DND-41 (cell line): Measurements from ENCODE around the gene MYL3.

Experiments used
- ATAC-seq: fragments of 200-7000 bp; cut with Tn5 transposase; 3 replicates; pipeline ENCODE4 v1.9.1; 2021; ENCODE audit warnings: low read depth; ENCODE audit not compliant: insufficient read depth
- DNase-seq: peaks from one replicate; pipeline ENCODE4 v3.0.0-alpha.2; 2020
- H2AFZ ChIP-seq: 2 replicates; pipeline ENCODE4 v1.6.0; 2012; ENCODE audit warnings: low read depth, low read length
- H3K27ac ChIP-seq: 2 replicates; pipeline ENCODE4 v1.5.1; 2012; ENCODE audit warnings: low read length, inconsistent platforms
- H3K27me3 ChIP-seq: fragments of 200-600 bp; sonication (generic); 2 replicates; pipeline ENCODE4 v1.6.0; 2012; ENCODE audit warnings: low read length, mild to moderate bottlenecking, inconsistent platforms; ENCODE audit not compliant: insufficient read depth, poor library complexity
- H3K36me3 ChIP-seq: 2 replicates; pipeline ENCODE4 v1.5.1; 2012; ENCODE audit warnings: low read length, inconsistent platforms; ENCODE audit not compliant: insufficient read depth
- H3K4me1 ChIP-seq: 2 replicates; pipeline ENCODE4 v1.5.1; 2012; ENCODE audit warnings: mild to moderate bottlenecking, low read length; ENCODE audit not compliant: insufficient read depth
- H3K4me2 ChIP-seq: 2 replicates; pipeline ENCODE4 v1.6.0; 2012; ENCODE audit warnings: mild to moderate bottlenecking, moderate library complexity, low read length, inconsistent platforms; ENCODE audit not compliant: insufficient read depth
- H3K4me3 ChIP-seq, 2 experiments: fragments of 200-600 bp in 1 of 2; shearing (Covaris generic) in 1 of 2; 2 replicates each; pipeline ENCODE4 v1.5.1; 2012 to 2016; ENCODE audit warnings: inconsistent platforms in 2 of 2, low read length in 2 of 2, mild to moderate bottlenecking in 2 of 2, low read depth in 1 of 2, moderate library complexity in 1 of 2
- H3K79me2 ChIP-seq: 2 replicates; pipeline ENCODE4 v1.6.0; 2012; ENCODE audit warnings: low read length, inconsistent platforms; ENCODE audit not compliant: insufficient read depth
- H3K9ac ChIP-seq: 2 replicates; pipeline ENCODE4 v1.6.0; 2012; ENCODE audit warnings: low read depth, mild to moderate bottlenecking, inconsistent platforms, low read length, moderate library complexity
- H3K9me3 ChIP-seq: 2 replicates; pipeline ENCODE4 v1.5.1; 2012; ENCODE audit warnings: low read length, moderate library complexity, mild to moderate bottlenecking, inconsistent platforms; ENCODE audit not compliant: insufficient read depth, severe bottlenecking
- H4K20me1 ChIP-seq: 2 replicates; pipeline ENCODE4 v1.6.0; 2012; ENCODE audit warnings: low read length; ENCODE audit not compliant: insufficient read depth
- EZH2 ChIP-seq: IDR thresholded peaks from 3 replicates; pipeline ENCODE4 v1.6.1; 2012; ENCODE audit warnings: borderline replicate concordance, low read depth, mild to moderate bottlenecking, moderate library complexity, low read length, inconsistent platforms; ENCODE audit not compliant: severe bottlenecking
- TF ChIP-seq, protein P1 (sequence below): IDR thresholded peaks from 2 replicates; pipeline ENCODE4 v1.5.1; 2012; ENCODE audit warnings: borderline replicate concordance, low read length, moderate library complexity, mild to moderate bottlenecking; ENCODE audit not compliant: poor library complexity, severe bottlenecking; ENCODE audit errors: extremely low read depth

MYL3 gene

GRCh38 chr3:46846624-46847542 is 16.4 kb downstream of the MYL3 start:
- Histone ChIP-seq H3K9ac (no peak overlapping the region), H3K4me2 (no peak overlapping the region), H3K79me2 (no peaks in the 10 kb centered on the region), H3K4me1 (no peaks in the 10 kb centered on the region), H3K27me3 (no peaks in the 10 kb centered on the region), H4K20me1 (no peaks in the 10 kb centered on the region), H3K27ac (no peak overlapping the region), H3K9me3 (no peaks in the 10 kb centered on the region), H3K36me3 (no peaks in the 10 kb centered on the region), H3K4me3 (no peak overlapping the region), H2AFZ (no peak overlapping the region)
- no peak for ATAC-seq
- no peak for TF ChIP-seq EZH2
- TF ChIP-seq, protein P1, sequence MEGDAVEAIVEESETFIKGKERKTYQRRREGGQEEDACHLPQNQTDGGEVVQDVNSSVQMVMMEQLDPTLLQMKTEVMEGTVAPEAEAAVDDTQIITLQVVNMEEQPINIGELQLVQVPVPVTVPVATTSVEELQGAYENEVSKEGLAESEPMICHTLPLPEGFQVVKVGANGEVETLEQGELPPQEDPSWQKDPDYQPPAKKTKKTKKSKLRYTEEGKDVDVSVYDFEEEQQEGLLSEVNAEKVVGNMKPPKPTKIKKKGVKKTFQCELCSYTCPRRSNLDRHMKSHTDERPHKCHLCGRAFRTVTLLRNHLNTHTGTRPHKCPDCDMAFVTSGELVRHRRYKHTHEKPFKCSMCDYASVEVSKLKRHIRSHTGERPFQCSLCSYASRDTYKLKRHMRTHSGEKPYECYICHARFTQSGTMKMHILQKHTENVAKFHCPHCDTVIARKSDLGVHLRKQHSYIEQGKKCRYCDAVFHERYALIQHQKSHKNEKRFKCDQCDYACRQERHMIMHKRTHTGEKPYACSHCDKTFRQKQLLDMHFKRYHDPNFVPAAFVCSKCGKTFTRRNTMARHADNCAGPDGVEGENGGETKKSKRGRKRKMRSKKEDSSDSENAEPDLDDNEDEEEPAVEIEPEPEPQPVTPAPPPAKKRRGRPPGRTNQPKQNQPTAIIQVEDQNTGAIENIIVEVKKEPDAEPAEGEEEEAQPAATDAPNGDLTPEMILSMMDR = no peak
- DNase-seq = no peak

DNA sequence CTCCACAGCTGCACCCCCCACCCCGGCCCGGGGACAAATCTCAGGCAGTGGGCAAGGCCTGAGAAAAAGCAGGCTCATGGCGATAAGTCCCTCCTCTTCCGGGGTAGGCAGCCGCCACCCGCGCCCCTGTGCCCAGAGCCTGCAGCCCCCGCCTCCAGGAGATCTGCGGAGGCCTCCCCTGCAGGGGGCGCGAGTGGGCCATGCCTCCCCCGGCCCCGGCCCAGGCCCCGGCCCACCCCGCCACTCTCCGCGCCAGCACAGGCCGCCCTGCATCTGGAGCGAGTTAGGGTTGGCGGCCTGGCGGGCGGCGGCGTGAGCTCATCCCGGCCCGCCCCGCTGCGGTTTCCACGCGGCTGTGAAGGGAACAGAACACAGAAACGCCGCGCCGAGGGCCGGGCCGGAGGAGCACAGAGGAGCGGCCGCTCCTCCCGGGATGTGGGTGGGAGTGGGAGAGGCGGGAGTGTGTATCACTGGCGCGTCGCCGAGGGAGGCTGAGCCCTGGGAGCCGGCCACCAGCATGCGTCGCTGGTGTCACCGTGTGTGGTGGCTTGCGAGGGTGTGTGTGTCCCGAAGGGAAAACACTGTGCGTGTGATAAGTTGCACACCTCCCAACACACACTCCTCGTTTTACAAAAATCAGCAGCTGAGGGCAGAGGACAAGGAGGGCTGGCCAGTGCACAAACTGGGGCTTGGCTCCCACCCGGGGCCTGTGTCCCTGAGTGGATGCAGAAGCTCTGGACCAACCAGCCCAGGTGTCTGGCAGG is 17.2 kb downstream of the MYL3 start:
- Histone ChIP-seq H3K9ac (no peak overlapping the region), H3K36me3 (no peaks in the 10 kb centered on the region), H3K4me2 (no peak overlapping the region), H2AFZ (no peak overlapping the region), H3K27ac (no peak overlapping the region), H3K27me3 (no peaks in the 10 kb centered on the region), H3K79me2 (no peaks in the 10 kb centered on the region), H3K4me1 (no peaks in the 10 kb centered on the region), H3K9me3 (peaks cover under 1% of the 10 kb centered on the region), H3K4me3 (no peak overlapping the region), H4K20me1 (no peaks in the 10 kb centered on the region)
- ATAC-seq = 0 out of 3 replicates have a peak, but pooled peaks have one; percentile 17
- TF ChIP-seq EZH2 = no peak
- TF ChIP-seq, protein P1 = no peak
- no peak for DNase-seq

DNA sequence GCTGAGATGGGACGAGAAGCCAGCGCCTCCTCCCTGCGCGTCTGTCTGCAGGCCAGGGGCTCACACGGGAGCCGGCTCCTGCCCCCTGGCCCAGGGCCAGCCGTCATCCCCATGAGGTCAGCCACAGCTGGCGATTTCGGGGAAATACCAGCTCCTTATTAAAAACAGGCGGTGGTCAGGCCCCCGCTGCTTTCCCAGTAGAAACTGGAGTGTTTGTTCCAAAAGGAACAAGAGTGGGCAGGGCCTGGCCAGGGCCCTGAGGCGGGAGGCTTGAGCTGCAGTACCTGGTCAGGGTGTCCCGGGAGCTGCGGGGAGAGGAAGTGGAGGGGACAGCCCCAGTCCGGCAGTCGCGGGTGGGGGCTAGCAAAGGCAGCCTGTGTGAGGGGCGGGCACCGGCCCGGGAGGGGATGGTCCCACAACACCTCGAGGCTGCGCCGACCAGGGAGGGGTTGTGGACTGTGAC is 17.8 kb downstream of the MYL3 start:
- H3K79me2 ChIP-seq = no peaks in the 10 kb centered on the region
- H3K4me3 ChIP-seq = no peak overlapping the region
- no peak overlapping the region for H3K4me2 ChIP-seq
- H3K36me3 ChIP-seq = no peaks in the 10 kb centered on the region
- H2AFZ ChIP-seq = no peak overlapping the region
- peaks cover 6% of the 10 kb centered on the region for H3K9me3 ChIP-seq
- ATAC-seq (no peak), DNase-seq (peak; percentile 3)
- H3K4me1 ChIP-seq = no peaks in the 10 kb centered on the region
- no peak for TF ChIP-seq EZH2
- TF ChIP-seq, protein P1 = no peak
- H3K27ac ChIP-seq = no peak overlapping the region
- H4K20me1 ChIP-seq = no peaks in the 10 kb centered on the region
- H3K9ac ChIP-seq = no peak overlapping the region
- H3K27me3 ChIP-seq = no peaks in the 10 kb centered on the region
